ENCODE measurements around the gene SPTLC3. TPM values are rescaled to one million over a fixed set of nuclear protein-coding genes. Genes with fewer than 3 reads are reported as not detected.

Gene SPTLC3
- polyA plus RNA-seq, 1 donor from 2014 or later, result not detected

GRCh38 chr20:13085275-13085674 is 76.5 kb downstream of the SPTLC3 start:
- Histone ChIP-seq H3K27me3 (ENCODE audit: insufficient read depth, low read depth, low read length) (no peaks in the 10 kb centered on the region), H3K9me2 (ENCODE audit: insufficient read depth, low read length) (no peaks in the 10 kb centered on the region), H3F3A (ENCODE audit: insufficient read depth, low read length, poor library complexity, severe bottlenecking) (no peaks in the 10 kb centered on the region), H3K79me2 (replicated peaks; ENCODE audit: insufficient read depth, low read length) (no peaks in the 10 kb centered on the region), H4K20me1 (ENCODE audit: insufficient read depth) (no peaks in the 10 kb centered on the region), H3K4me2 (ENCODE audit: low read length) (no peak overlapping the region), H3K36me3 (ENCODE audit: insufficient read depth, low read length) (no peaks in the 10 kb centered on the region), H3K27ac (ENCODE audit: low read length) (no peak overlapping the region), H3K9ac (ENCODE audit: low read length) (no peak overlapping the region), H3K4me3 (ENCODE audit: low read length) (no peak overlapping the region), H2AFZ (ENCODE audit: low read depth, low read length) (no peak overlapping the region), H3K9me3 (ENCODE audit: low read length) (no peaks in the 10 kb centered on the region)
- TF ChIP-seq CTCF (IDR thresholded peaks at IDR 0.05; ENCODE audit: poor library complexity, severe bottlenecking), result no peak
- TF ChIP-seq EZH2 (IDR thresholded peaks at IDR 0.05; ENCODE audit: borderline replicate concordance, insufficient read depth, low read length, poor library complexity, severe bottlenecking), result no peak
- TF ChIP-seq REST (IDR thresholded peaks at IDR 0.05; ENCODE audit: borderline replicate concordance), result no peak
- TF ChIP-seq POLR2AphosphoS5 (IDR thresholded peaks at IDR 0.05), result no peak
- no peak for TF ChIP-seq SMC3 (conservative IDR thresholded peaks at IDR 0.05; ENCODE audit: poor library complexity)
- TF ChIP-seq TAF1 (IDR thresholded peaks at IDR 0.05; ENCODE audit: low read depth), result no peak
- no peak for TF ChIP-seq MXI1 (conservative IDR thresholded peaks at IDR 0.05; ENCODE audit: poor library complexity, severe bottlenecking)
- no peak for TF ChIP-seq RAD21 (conservative IDR thresholded peaks at IDR 0.05)
- no peak for TF ChIP-seq EP300 (conservative IDR thresholded peaks at IDR 0.05; ENCODE audit: poor library complexity, severe bottlenecking)

- TF ChIP-seq RAD21 (conservative IDR thresholded peaks at IDR 0.05), result no peak
- no peak for TF ChIP-seq EZH2 (IDR thresholded peaks at IDR 0.05; ENCODE audit: borderline replicate concordance, insufficient read depth, low read length, poor library complexity, severe bottlenecking)
- TF ChIP-seq TAF1 (IDR thresholded peaks at IDR 0.05; ENCODE audit: low read depth), result no peak
- no peak for TF ChIP-seq CTCF (IDR thresholded peaks at IDR 0.05; ENCODE audit: poor library complexity, severe bottlenecking)
- TF ChIP-seq EP300 (conservative IDR thresholded peaks at IDR 0.05; ENCODE audit: poor library complexity, severe bottlenecking), result no peak
- TF ChIP-seq MXI1 (conservative IDR thresholded peaks at IDR 0.05; ENCODE audit: poor library complexity, severe bottlenecking), result no peak
- TF ChIP-seq REST (IDR thresholded peaks at IDR 0.05; ENCODE audit: borderline replicate concordance), result no peak
- TF ChIP-seq POLR2AphosphoS5 (IDR thresholded peaks at IDR 0.05), result no peak
- no peak for TF ChIP-seq SMC3 (conservative IDR thresholded peaks at IDR 0.05; ENCODE audit: poor library complexity)
- Histone ChIP-seq H3K9ac (ENCODE audit: low read length) (no peak overlapping the region), H3K27ac (ENCODE audit: low read length) (no peak overlapping the region), H3K9me2 (ENCODE audit: insufficient read depth, low read length) (no peaks in the 10 kb centered on the region), H2AFZ (ENCODE audit: low read depth, low read length) (no peak overlapping the region), H4K20me1 (ENCODE audit: insufficient read depth) (no peaks in the 10 kb centered on the region), H3K4me2 (ENCODE audit: low read length) (no peak overlapping the region), H3K4me3 (ENCODE audit: low read length) (no peak overlapping the region), H3K36me3 (ENCODE audit: insufficient read depth, low read length) (no peaks in the 10 kb centered on the region), H3K27me3 (ENCODE audit: insufficient read depth, low read depth, low read length) (no peaks in the 10 kb centered on the region), H3K79me2 (replicated peaks; ENCODE audit: insufficient read depth, low read length) (no peaks in the 10 kb centered on the region), H3K9me3 (ENCODE audit: low read length) (no peaks in the 10 kb centered on the region), H3F3A (ENCODE audit: insufficient read depth, low read length, poor library complexity, severe bottlenecking) (no peaks in the 10 kb centered on the region)
Measured at GRCh38 chr20:13089950-13090469, 81.2 kb downstream of the SPTLC3 start.

All from neural cell (in vitro differentiated cells).